ENCODE results near the gene GNS. TPM values are rescaled to one million over a fixed set of nuclear protein-coding genes. Genes with fewer than 3 reads are reported as not detected.
A peak's percentile ranks its signal among the peaks of the same experiment; 100 is the strongest.

GNS gene
- total RNA-seq, 2 donors from 2014 or later: 47.5 to 67.6 TPM

DNA sequence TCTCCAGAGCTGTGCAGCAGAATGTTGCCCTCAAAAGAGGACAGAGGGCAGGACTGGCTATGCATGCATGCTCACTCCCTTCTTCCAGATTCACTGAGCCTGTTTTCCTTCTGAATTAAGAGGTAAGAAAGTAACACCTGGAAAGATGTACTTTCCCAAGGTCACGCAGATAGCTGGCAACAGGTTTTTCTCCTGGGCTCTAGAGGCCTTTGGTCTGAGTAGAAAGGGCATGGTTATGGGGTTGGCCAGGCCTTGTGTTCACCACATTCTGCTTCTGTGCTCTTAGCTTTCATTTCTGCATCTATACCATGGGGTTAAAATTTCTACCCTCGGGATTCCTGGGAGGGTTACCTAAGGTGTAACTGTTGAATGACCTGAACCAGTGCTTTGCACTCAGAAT is 91.4 kb downstream of the GNS start:
- DNase-seq: no peak
- TF ChIP-seq, protein P1, sequence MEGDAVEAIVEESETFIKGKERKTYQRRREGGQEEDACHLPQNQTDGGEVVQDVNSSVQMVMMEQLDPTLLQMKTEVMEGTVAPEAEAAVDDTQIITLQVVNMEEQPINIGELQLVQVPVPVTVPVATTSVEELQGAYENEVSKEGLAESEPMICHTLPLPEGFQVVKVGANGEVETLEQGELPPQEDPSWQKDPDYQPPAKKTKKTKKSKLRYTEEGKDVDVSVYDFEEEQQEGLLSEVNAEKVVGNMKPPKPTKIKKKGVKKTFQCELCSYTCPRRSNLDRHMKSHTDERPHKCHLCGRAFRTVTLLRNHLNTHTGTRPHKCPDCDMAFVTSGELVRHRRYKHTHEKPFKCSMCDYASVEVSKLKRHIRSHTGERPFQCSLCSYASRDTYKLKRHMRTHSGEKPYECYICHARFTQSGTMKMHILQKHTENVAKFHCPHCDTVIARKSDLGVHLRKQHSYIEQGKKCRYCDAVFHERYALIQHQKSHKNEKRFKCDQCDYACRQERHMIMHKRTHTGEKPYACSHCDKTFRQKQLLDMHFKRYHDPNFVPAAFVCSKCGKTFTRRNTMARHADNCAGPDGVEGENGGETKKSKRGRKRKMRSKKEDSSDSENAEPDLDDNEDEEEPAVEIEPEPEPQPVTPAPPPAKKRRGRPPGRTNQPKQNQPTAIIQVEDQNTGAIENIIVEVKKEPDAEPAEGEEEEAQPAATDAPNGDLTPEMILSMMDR (IDR thresholded peaks at IDR 0.05): no peak
- no peak overlapping the region for H3K9ac ChIP-seq (ENCODE audit: low read depth in 2 of 2, low read length in 2 of 2)
- H3K9me3 ChIP-seq: no peaks in the 10 kb centered on the region
- H3K4me3 ChIP-seq: no peak overlapping the region
- intact Hi-C loops (cut with DNase I): no loop called here
- H3K4me1 ChIP-seq: peaks cover 36% of the 10 kb centered on the region
- no peak overlapping the region for H3K27ac ChIP-seq
- H3K27me3 ChIP-seq: no peaks in the 10 kb centered on the region
- H3K36me3 ChIP-seq: no peaks in the 10 kb centered on the region

DNA sequence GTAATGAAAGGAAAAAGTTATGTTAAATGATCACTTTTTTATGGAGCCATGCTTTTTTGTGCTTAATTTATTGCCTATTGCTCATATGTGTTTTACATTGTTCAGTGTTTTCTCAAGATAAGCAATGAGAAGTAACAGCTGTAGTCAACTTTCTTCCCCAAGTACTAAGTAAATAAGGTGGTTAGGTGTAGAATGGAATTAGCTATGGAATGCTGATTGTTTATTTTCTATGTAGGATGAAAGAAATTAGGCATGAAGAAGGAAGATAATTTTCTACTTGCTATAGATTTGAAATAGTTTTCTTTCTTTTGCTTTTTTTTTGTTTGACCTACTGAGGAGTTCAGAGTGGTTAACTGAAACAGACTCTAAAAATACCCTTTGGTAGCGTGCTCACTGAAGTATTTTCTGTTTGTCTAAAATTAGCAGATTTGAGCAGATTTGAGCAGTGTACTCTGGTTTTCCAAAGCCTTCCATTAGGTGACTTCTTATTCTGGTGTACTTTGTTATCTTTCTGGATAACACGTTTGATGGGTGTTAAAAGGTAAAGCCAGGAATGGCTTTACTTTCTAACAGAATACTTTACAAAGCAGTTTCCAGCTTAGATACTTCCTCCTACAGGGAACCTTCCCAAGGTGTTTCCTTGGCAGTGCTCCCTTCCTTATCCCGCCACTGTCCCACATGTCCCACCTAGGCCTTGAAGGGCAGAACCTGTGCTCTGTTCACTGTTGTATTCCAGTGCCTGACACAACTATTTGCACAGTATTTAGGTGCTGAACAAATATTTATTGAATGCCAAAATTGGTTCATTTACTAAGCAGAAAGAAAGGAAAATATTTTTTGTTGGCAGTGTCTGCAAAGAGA is 92.9 kb downstream of the GNS start:
- Histone ChIP-seq H3K4me3 (no peak overlapping the region), H3K27me3 (no peaks in the 10 kb centered on the region), H3K9me3 (no peaks in the 10 kb centered on the region), H3K9ac (ENCODE audit: low read depth in 2 of 2, low read length in 2 of 2) (peak overlapping the region in 1 of 2 donors; percentile 60), H3K27ac (peak overlapping the region; percentile 53), H3K36me3 (no peaks in the 10 kb centered on the region), H3K4me1 (peaks cover 22% of the 10 kb centered on the region)
- intact Hi-C loops (cut with DNase I): no loop called here
- DNase-seq: no peak
- TF ChIP-seq, protein P1 (IDR thresholded peaks at IDR 0.05): no peak

DNA sequence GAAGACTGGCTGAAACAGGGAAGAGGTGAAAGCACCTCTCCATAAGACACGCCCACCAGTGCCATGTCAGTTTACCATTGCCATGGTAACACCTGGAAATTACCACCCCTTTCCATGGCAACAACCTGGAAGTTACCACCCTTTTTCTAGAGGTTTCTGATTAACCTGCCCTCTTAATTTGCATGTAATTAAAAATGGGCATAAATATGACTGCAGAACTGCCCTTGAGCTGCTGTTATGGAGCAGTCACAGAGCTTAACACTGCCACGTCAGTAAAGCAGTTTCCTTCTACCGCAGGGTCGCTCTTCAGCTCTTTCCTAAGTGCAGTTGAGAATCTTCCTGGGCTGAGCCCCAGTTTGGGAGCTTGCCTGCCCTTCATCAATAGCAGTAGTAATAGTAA is 93.7 kb downstream of the GNS start:
- H3K27ac ChIP-seq: peak overlapping the region; percentile 53
- TF ChIP-seq, protein P1 (IDR thresholded peaks at IDR 0.05): no peak
- intact Hi-C loops (cut with DNase I): no loop called here
- peak; percentile 72 for DNase-seq
- H3K4me1 ChIP-seq: peaks cover 16% of the 10 kb centered on the region
- no peak overlapping the region for H3K4me3 ChIP-seq
- H3K36me3 ChIP-seq: no peaks in the 10 kb centered on the region
- H3K9ac ChIP-seq (ENCODE audit: low read depth in 2 of 2, low read length in 2 of 2): peak overlapping the region; percentile 49 to 51
- no peaks in the 10 kb centered on the region for H3K27me3 ChIP-seq
- no peaks in the 10 kb centered on the region for H3K9me3 ChIP-seq

Other genes starting within 250 kb of the GNS start
- 10 to 100 TPM; 52.6 to 90.3 TPM for gene RASSF3, start 148.9 kb downstream of the GNS start, total RNA-seq
- gene TBC1D30, start 65.2 kb upstream of the GNS start, total RNA-seq: 10 to 100 TPM in 1 of 2 donors, 1 to 10 TPM in 1; 6.9 to 17.0 TPM